Neural cell (in vitro differentiated cells): ENCODE results near the gene FOXP4. TPM values are rescaled to one million over a fixed set of nuclear protein-coding genes. Genes with fewer than 3 reads are reported as not detected.

ENCODE experiments used
- H2AFZ ChIP-seq: fragments of 200-600, 300-800 bp; sonication (generic), shearing (Covaris generic); 2 replicates; pipeline ENCODE4 v1.6.0; 2014; ENCODE audit warnings: low read depth, mild to moderate bottlenecking, antibody characterized with exemption, low read length, moderate library complexity
- H3F3A ChIP-seq: fragments of 200-600 bp; shearing (Covaris generic); 2 replicates; pipeline ENCODE4 v1.6.1; 2016; ENCODE audit warnings: mild to moderate bottlenecking, moderate library complexity, mixed read lengths, antibody characterized with exemption, low read length; ENCODE audit not compliant: insufficient read depth, poor library complexity, severe bottlenecking
- H3K27ac ChIP-seq: fragments of 200-600, 300-800 bp; sonication (generic), shearing (Covaris generic); 2 replicates; pipeline ENCODE4 v1.5.1; 2014; ENCODE audit warnings: mild to moderate bottlenecking, low read length, moderate library complexity
- H3K27me3 ChIP-seq: fragments of 300-800, 200-600 bp; sonication (generic), shearing (Covaris generic); 2 replicates; pipeline ENCODE4 v1.6.0; 2014; ENCODE audit warnings: mild to moderate bottlenecking, low read depth, low read length, moderate library complexity; ENCODE audit not compliant: insufficient read depth
- H3K36me3 ChIP-seq: fragments of 300-800, 200-600 bp; sonication (generic), shearing (Covaris generic); 2 replicates; pipeline ENCODE4 v1.5.1; 2014; ENCODE audit warnings: mild to moderate bottlenecking, antibody characterized with exemption, low read length, moderate library complexity; ENCODE audit not compliant: insufficient read depth
- H3K4me2 ChIP-seq: fragments of 300-800, 200-600 bp; sonication (generic), shearing (Covaris generic); 2 replicates; pipeline ENCODE4 v1.6.0; 2014; ENCODE audit warnings: mild to moderate bottlenecking, low read length
- H3K4me3 ChIP-seq: fragments of 300-800, 200-600 bp; sonication (generic), shearing (Covaris generic); 2 replicates; pipeline ENCODE4 v1.5.1; 2014; ENCODE audit warnings: mild to moderate bottlenecking, low read length, moderate library complexity
- H3K79me2 ChIP-seq: fragments of 200-600 bp; shearing (Covaris generic); replicated peaks from 2 replicates; pipeline ENCODE4 v1.6.0; 2014; ENCODE audit warnings: mild to moderate bottlenecking, low read length, moderate library complexity; ENCODE audit not compliant: insufficient read depth
- H3K9ac ChIP-seq: fragments of 300-800, 200-600 bp; sonication (generic), shearing (Covaris generic); 2 replicates; pipeline ENCODE4 v1.6.1; 2016; ENCODE audit warnings: mild to moderate bottlenecking, low read length, mixed read lengths
- H3K9me2 ChIP-seq: fragments of 200-600 bp; shearing (Covaris generic); 2 replicates; pipeline ENCODE4 v1.6.1; 2016; ENCODE audit warnings: mild to moderate bottlenecking, low read length, mixed read lengths; ENCODE audit not compliant: insufficient read depth
- H3K9me3 ChIP-seq: fragments of 200-600, 300-800 bp; sonication (generic), shearing (Covaris generic); 2 replicates; pipeline ENCODE4 v1.6.1; 2016; ENCODE audit warnings: mild to moderate bottlenecking, mixed run types, low read length, moderate library complexity, mixed read lengths
- H4K20me1 ChIP-seq: fragments of 200-600 bp; shearing (Covaris generic); 2 replicates; pipeline ENCODE4 v1.6.1; 2016; ENCODE audit warnings: mild to moderate bottlenecking, mixed run types; ENCODE audit not compliant: insufficient read depth
- CTCF ChIP-seq: fragments of 450-650 bp; IDR thresholded peaks from 2 replicates; pipeline ENCODE4 v1.5.1; 2014; ENCODE audit warnings: antibody characterized with exemption, mild to moderate bottlenecking, moderate library complexity; ENCODE audit not compliant: poor library complexity, severe bottlenecking
- EP300 ChIP-seq: fragments of 450-650 bp; conservative IDR thresholded peaks from 2 replicates; pipeline ENCODE4 v1.6.1; 2014; ENCODE audit warnings: antibody characterized with exemption, mild to moderate bottlenecking, moderate library complexity; ENCODE audit not compliant: poor library complexity, severe bottlenecking
- EZH2 ChIP-seq: fragments of 200-600, 300-800 bp; shearing (Covaris generic), sonication (generic); IDR thresholded peaks from 2 replicates; pipeline ENCODE4 v1.6.1; 2014; ENCODE audit warnings: antibody characterized with exemption, low read length, borderline replicate concordance, mild to moderate bottlenecking; ENCODE audit not compliant: insufficient read depth, poor library complexity, severe bottlenecking
- MXI1 ChIP-seq: fragments of 450-650 bp; conservative IDR thresholded peaks from 2 replicates; pipeline ENCODE4 v1.6.1; 2014; ENCODE audit warnings: antibody characterized with exemption, mild to moderate bottlenecking; ENCODE audit not compliant: poor library complexity, severe bottlenecking
- POLR2AphosphoS5 ChIP-seq: IDR thresholded peaks from 2 replicates; pipeline ENCODE4 v1.6.1; 2012
- RAD21 ChIP-seq: fragments of 450-650 bp; conservative IDR thresholded peaks from 2 replicates; pipeline ENCODE4 v1.6.1; 2014; ENCODE audit warnings: antibody characterized with exemption, mild to moderate bottlenecking, moderate library complexity
- REST ChIP-seq: IDR thresholded peaks from 2 replicates; pipeline ENCODE4 v1.6.1; 2012; ENCODE audit warnings: borderline replicate concordance
- SMC3 ChIP-seq: fragments of 450-650 bp; conservative IDR thresholded peaks from 2 replicates; pipeline ENCODE4 v1.6.1; 2014; ENCODE audit warnings: antibody characterized with exemption, mild to moderate bottlenecking, moderate library complexity; ENCODE audit not compliant: poor library complexity
- TAF1 ChIP-seq: IDR thresholded peaks from 2 replicates; pipeline ENCODE4 v1.6.1; 2012; ENCODE audit warnings: low read depth
- polyA plus RNA-seq: library from polyadenylated mRNA; depleted of rRNA; stranded (reverse); fragments of >200 nt; gene quantifications from 2 replicates; pipeline ENCODE4 v1.2.3, GENCODE V29; 2014

FOXP4 gene
- polyA plus RNA-seq, 1 donor from 2014 or later, result 7.1 TPM

- peaks cover 58% of the 10 kb centered on the region for H3K27me3 ChIP-seq
- H3K4me3 ChIP-seq, result no peak overlapping the region
- no peaks in the 10 kb centered on the region for H3K9me3 ChIP-seq
- no peaks in the 10 kb centered on the region for H3F3A ChIP-seq
- no peak overlapping the region for H3K9ac ChIP-seq
- H3K27ac ChIP-seq, result no peak overlapping the region
- no peaks in the 10 kb centered on the region for H4K20me1 ChIP-seq
- H3K79me2 ChIP-seq, result no peaks in the 10 kb centered on the region
- H2AFZ ChIP-seq, result no peak overlapping the region
- no peak for TF ChIP-seq TAF1
- TF ChIP-seq RAD21, result no peak
- no peak for TF ChIP-seq EP300
- TF ChIP-seq REST, result no peak
- no peak for TF ChIP-seq MXI1
- TF ChIP-seq EZH2, result no peak
- no peak for TF ChIP-seq SMC3
- no peak for TF ChIP-seq POLR2AphosphoS5
- TF ChIP-seq CTCF, result no peak
- H3K4me2 ChIP-seq, result no peak overlapping the region
- H3K36me3 ChIP-seq, result no peaks in the 10 kb centered on the region
- no peaks in the 10 kb centered on the region for H3K9me2 ChIP-seq
Observed at GRCh38 chr6:41636833-41637193, 90.6 kb downstream of the FOXP4 start.

DNA sequence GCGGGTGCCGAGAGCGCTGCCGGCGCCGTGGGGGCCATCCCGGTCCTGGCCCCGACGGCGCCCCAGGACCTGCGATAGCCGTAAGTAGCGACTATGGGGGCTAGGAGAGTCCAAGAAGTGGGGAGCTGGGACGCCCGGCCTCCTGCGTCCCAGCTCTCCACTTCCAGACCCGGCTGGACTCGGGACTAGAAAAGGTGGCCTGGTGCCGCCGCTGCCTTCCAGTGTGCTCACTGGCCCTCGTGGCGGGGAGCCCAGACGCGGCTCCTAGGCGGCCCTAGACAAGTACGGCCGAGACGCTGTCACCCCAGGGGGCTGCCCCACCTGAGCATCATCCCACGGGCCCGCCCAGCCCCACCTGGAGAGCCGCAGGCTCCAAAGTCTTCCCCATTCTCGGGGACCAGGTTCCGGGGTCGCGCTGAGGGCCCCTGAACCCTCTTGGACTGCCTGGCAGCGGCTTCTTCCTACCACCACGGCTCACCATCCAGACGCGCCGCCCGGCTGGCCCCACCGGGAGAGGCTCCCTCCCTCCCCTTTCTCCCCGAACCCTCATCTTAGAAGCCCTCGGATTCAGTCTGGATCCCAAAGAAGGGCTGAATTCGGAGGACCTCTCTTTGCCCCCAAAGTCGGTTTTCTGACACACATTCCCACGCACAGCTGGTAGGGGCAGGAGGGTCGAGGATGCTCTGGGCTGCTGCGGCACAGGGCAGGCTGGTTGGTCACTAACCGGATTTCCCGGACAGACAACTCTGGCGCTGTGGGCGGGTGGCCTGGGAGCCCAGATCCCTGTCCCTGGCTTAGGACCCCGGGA is 91.2 kb downstream of the FOXP4 start:
- Histone ChIP-seq H3K9me2 (no peaks in the 10 kb centered on the region), H3K4me2 (no peak overlapping the region), H3K9me3 (no peaks in the 10 kb centered on the region), H3K9ac (no peak overlapping the region), H2AFZ (no peak overlapping the region), H3K27ac (no peak overlapping the region), H3K27me3 (peaks cover 58% of the 10 kb centered on the region), H3K4me3 (peak overlapping the region; percentile 73), H3K36me3 (no peaks in the 10 kb centered on the region), H3F3A (no peaks in the 10 kb centered on the region), H4K20me1 (no peaks in the 10 kb centered on the region), H3K79me2 (no peaks in the 10 kb centered on the region)
- TF ChIP-seq EZH2 (peak; percentile 50), SMC3 (no peak)
